ENCODE data around the gene PARD3B. TPM values are rescaled to one million over a fixed set of nuclear protein-coding genes. Genes with fewer than 3 reads are reported as not detected.

PARD3B gene
- total and polyA plus RNA-seq, 2 of the 4 experiments (the other 2 are of a cell fraction) = 3.3 to 15.6 TPM

DNA sequence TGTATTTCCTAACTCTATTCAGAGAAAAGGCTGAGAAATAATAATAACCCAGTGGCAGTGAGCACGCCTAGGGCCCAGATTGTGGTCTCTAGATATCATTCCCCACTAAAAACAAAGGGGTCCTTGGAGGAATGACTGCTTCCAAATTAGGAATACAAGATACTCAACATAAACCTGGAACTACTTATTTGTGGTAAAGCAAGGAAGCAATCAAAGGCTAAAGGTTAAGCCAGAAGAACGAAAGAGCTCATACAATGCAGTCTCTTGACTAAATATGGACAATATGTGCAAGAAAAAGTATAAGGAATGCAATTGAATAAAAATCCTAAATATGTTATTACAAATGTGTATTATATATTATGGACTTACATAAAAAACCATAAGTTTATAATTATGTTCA, 883.5 kb downstream of the PARD3B start:
- Histone ChIP-seq H3K4me2 (ENCODE audit: low read depth, low read length) (no peak overlapping the region), H4K8ac (ENCODE audit: low read depth in 2 of 2, low read length in 2 of 2) (no peak overlapping the region), H4K20me1 (ENCODE audit: insufficient read depth, low read length) (no peaks in the 10 kb centered on the region), H3K9ac (ENCODE audit: low read depth, low read length) (no peak overlapping the region), H2AFZ (replicated peaks; ENCODE audit: low read length, poor library complexity) (no peak overlapping the region), H3K14ac (replicated peaks; ENCODE audit: low read depth, low read length) (no peak overlapping the region), H3K9me1 (ENCODE audit: insufficient read depth, low read length) (0 out of 2 replicates have a peak, but pooled peaks cover 4% of the 10 kb centered on the region), H4K5ac (ENCODE audit: low read depth, low read length) (no peak overlapping the region), H3K9me3 (ENCODE audit: control insufficient read depth, insufficient read depth, low read length) (no peaks in the 10 kb centered on the region), H2BK5ac (ENCODE audit: low read depth, low read length, poor library complexity, severe bottlenecking) (no peak overlapping the region), H3K23ac (ENCODE audit: low read depth, low read length) (no peak overlapping the region), H3K18ac (ENCODE audit: low read depth, low read length) (no peak overlapping the region), H3K36me3 (ENCODE audit: control insufficient read depth, insufficient read depth, low read length) (no peaks in the 10 kb centered on the region), H3K27ac (ENCODE audit: insufficient read depth, low read length) (no peak overlapping the region), H4K91ac (ENCODE audit: insufficient read depth, low read depth, low read length) (no peak overlapping the region), H3K79me1 (ENCODE audit: low read depth in 1 of 2, low read length in 2 of 2) (no peaks in the 10 kb centered on the region), H2BK15ac (ENCODE audit: low read depth, low read length) (no peak overlapping the region), H3K4me3 (ENCODE audit: insufficient read depth, low read depth, low read length) (no peak overlapping the region), H2AK9ac (replicated peaks; ENCODE audit: low read depth, low read length, poor library complexity) (no peak overlapping the region), H2AK5ac (ENCODE audit: low read depth, low read length) (no peak overlapping the region), H2BK120ac (ENCODE audit: low read depth, low read length) (no peak overlapping the region), H3K56ac (ENCODE audit: extremely low read depth, insufficient read depth, low read length) (no peak overlapping the region), H3K27me3 (ENCODE audit: control insufficient read depth, insufficient read depth, low read length) (no peaks in the 10 kb centered on the region), H3K4ac (ENCODE audit: low read depth, low read length) (no peak overlapping the region), H2BK20ac (ENCODE audit: low read depth, low read length) (no peak overlapping the region), H3K4me1 (ENCODE audit: control insufficient read depth, insufficient read depth, low read length) (peaks cover 3% of the 10 kb centered on the region)
- ChIA-PET POLR2A (ENCODE audit: unreplicated experiment) (no interaction called here), CTCF (no interaction called here)
- intact Hi-C loops (cut with micrococcal nuclease) = no loop called here
- no TSS peak for BruUV-seq (replicated peaks)
- dilution Hi-C loops (cut with HindIII; ENCODE audit: low sequenced_read_pairs, unreplicated experiment) = no loop called here
- TF ChIP-seq, protein P1, sequence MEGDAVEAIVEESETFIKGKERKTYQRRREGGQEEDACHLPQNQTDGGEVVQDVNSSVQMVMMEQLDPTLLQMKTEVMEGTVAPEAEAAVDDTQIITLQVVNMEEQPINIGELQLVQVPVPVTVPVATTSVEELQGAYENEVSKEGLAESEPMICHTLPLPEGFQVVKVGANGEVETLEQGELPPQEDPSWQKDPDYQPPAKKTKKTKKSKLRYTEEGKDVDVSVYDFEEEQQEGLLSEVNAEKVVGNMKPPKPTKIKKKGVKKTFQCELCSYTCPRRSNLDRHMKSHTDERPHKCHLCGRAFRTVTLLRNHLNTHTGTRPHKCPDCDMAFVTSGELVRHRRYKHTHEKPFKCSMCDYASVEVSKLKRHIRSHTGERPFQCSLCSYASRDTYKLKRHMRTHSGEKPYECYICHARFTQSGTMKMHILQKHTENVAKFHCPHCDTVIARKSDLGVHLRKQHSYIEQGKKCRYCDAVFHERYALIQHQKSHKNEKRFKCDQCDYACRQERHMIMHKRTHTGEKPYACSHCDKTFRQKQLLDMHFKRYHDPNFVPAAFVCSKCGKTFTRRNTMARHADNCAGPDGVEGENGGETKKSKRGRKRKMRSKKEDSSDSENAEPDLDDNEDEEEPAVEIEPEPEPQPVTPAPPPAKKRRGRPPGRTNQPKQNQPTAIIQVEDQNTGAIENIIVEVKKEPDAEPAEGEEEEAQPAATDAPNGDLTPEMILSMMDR (conservative IDR thresholded peaks at IDR 0.05; ENCODE audit: low read depth, low read length) = no peak
- no peak for TF ChIP-seq SMC3 (IDR thresholded peaks at IDR 0.05; ENCODE audit: low read depth, low read length)
- TF ChIP-seq RAD21 (IDR thresholded peaks at IDR 0.05; ENCODE audit: low read length) = no peak
- TF ChIP-seq MAZ (IDR thresholded peaks at IDR 0.05; ENCODE audit: borderline replicate concordance, low read depth, low read length) = no peak
- TF ChIP-seq, protein P2, sequence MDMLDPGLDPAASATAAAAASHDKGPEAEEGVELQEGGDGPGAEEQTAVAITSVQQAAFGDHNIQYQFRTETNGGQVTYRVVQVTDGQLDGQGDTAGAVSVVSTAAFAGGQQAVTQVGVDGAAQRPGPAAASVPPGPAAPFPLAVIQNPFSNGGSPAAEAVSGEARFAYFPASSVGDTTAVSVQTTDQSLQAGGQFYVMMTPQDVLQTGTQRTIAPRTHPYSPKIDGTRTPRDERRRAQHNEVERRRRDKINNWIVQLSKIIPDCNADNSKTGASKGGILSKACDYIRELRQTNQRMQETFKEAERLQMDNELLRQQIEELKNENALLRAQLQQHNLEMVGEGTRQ (IDR thresholded peaks at IDR 0.05; ENCODE audit: low read depth, low read length) = no peak
- TF ChIP-seq FOS (IDR thresholded peaks at IDR 0.05; ENCODE audit: low read depth, low read length) = no peak
- TF ChIP-seq CEBPB (IDR thresholded peaks at IDR 0.05; ENCODE audit: low read depth, low read length) = no peak
- no peak for TF ChIP-seq MXI1 (IDR thresholded peaks at IDR 0.05; ENCODE audit: borderline replicate concordance, low read depth, low read length)
- TF ChIP-seq BHLHE40 (IDR thresholded peaks at IDR 0.05; ENCODE audit: low read depth, low read length) = no peak
- TF ChIP-seq, protein P3, sequence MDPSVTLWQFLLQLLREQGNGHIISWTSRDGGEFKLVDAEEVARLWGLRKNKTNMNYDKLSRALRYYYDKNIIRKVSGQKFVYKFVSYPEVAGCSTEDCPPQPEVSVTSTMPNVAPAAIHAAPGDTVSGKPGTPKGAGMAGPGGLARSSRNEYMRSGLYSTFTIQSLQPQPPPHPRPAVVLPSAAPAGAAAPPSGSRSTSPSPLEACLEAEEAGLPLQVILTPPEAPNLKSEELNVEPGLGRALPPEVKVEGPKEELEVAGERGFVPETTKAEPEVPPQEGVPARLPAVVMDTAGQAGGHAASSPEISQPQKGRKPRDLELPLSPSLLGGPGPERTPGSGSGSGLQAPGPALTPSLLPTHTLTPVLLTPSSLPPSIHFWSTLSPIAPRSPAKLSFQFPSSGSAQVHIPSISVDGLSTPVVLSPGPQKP (IDR thresholded peaks at IDR 0.05; ENCODE audit: borderline replicate concordance, low read depth, low read length) = no peak
- no peak for TF ChIP-seq NFE2L2 (IDR thresholded peaks at IDR 0.05; ENCODE audit: low read depth, low read length)
- TF ChIP-seq POLR2A (IDR thresholded peaks at IDR 0.05; ENCODE audit: low read depth, low read length) = no peak
- in situ Hi-C loops (cut with MboI; ENCODE audit: low sequenced_read_pairs) = no loop called here
- DNase-seq = no peak
- WGBS, 2 experiments (ENCODE audit: extremely low coverage in 2 of 2, insufficient read length in 1 of 2) = no CpG with 5 or more reads among the region's 2 CpGs
- no peak for ATAC-seq (ENCODE audit: low read depth)
